HEK293 (cell line): ENCODE measurements around the gene FAM83D.

Source experiments
- FEZF1 ChIP-seq: fragments of 450-650 bp; formaldehyde crosslinking; IDR thresholded peaks from 2 replicates; pipeline ENCODE4 v1.5.1; 2016; ENCODE audit warnings: missing biosample characterization, missing genetic modification characterization
- KLF9 ChIP-seq: fragments of 450-650 bp; formaldehyde crosslinking; IDR thresholded peaks from 2 replicates; pipeline ENCODE4 v1.5.1; 2016; ENCODE audit warnings: missing biosample characterization, missing genetic modification characterization, low read depth
- OSR2 ChIP-seq: fragments of 450-650 bp; formaldehyde crosslinking; IDR thresholded peaks from 2 replicates; pipeline ENCODE4 v1.5.1; 2016; ENCODE audit warnings: missing biosample characterization, missing genetic modification characterization
- REPIN1 ChIP-seq: fragments of 450-650 bp; formaldehyde crosslinking; IDR thresholded peaks from 2 replicates; pipeline ENCODE4 v1.5.1; 2017; ENCODE audit warnings: missing biosample characterization, missing genetic modification characterization, low read depth
- ZBTB1 ChIP-seq: fragments of 450-650 bp; formaldehyde crosslinking; IDR thresholded peaks from 2 replicates; pipeline ENCODE4 v1.5.1; 2016; ENCODE audit warnings: missing biosample characterization, missing genetic modification characterization
- ZNF10 ChIP-seq: fragments of 450-650 bp; formaldehyde crosslinking; IDR thresholded peaks from 2 replicates; pipeline ENCODE4 v1.5.1; 2017; ENCODE audit warnings: missing biosample characterization, missing genetic modification characterization
- ZNF133 ChIP-seq: fragments of 450-650 bp; formaldehyde crosslinking; IDR thresholded peaks from 2 replicates; pipeline ENCODE4 v1.5.1; 2016; ENCODE audit warnings: missing biosample characterization, missing genetic modification characterization
- ZNF174 ChIP-seq: fragments of 450-650 bp; formaldehyde crosslinking; IDR thresholded peaks from 2 replicates; pipeline ENCODE4 v1.5.0; 2017; ENCODE audit warnings: missing biosample characterization, mild to moderate bottlenecking, missing genetic modification characterization
- ZNF221 ChIP-seq: fragments of 450-650 bp; formaldehyde crosslinking; IDR thresholded peaks from 2 replicates; pipeline ENCODE4 v1.5.1; 2017; ENCODE audit warnings: missing biosample characterization, missing genetic modification characterization, borderline replicate concordance
- ZNF335 ChIP-seq: fragments of 450-650 bp; formaldehyde crosslinking; conservative IDR thresholded peaks from 2 replicates; pipeline ENCODE4 v1.5.1; 2016; ENCODE audit warnings: missing biosample characterization, missing genetic modification characterization
- ZNF530 ChIP-seq: fragments of 450-650 bp; formaldehyde crosslinking; IDR thresholded peaks from 2 replicates; pipeline ENCODE4 v1.5.1; 2016; ENCODE audit warnings: low read depth, missing biosample characterization, missing genetic modification characterization
- ZNF624 ChIP-seq: fragments of 450-650 bp; formaldehyde crosslinking; IDR thresholded peaks from 2 replicates; pipeline ENCODE4 v1.5.1; 2017; ENCODE audit warnings: missing biosample characterization, missing genetic modification characterization
- ZNF707 ChIP-seq: fragments of 450-650 bp; formaldehyde crosslinking; IDR thresholded peaks from 2 replicates; pipeline ENCODE4 v1.5.1; 2016; ENCODE audit warnings: missing biosample characterization, missing genetic modification characterization
- ZNF776 ChIP-seq: fragments of 450-650 bp; formaldehyde crosslinking; IDR thresholded peaks from 2 replicates; pipeline ENCODE4 v1.5.0; 2017; ENCODE audit warnings: missing biosample characterization, missing genetic modification characterization, borderline replicate concordance
- ZNF830 ChIP-seq: fragments of 450-650 bp; IDR thresholded peaks from 2 replicates; pipeline ENCODE4 v1.5.0; 2018; ENCODE audit warnings: missing biosample characterization, missing genetic modification characterization, low read depth, mild to moderate bottlenecking, moderate library complexity
- ZNF843 ChIP-seq: fragments of 450-650 bp; formaldehyde crosslinking; IDR thresholded peaks from 2 replicates; pipeline ENCODE4 v1.5.1; 2016; ENCODE audit warnings: missing biosample characterization, missing genetic modification characterization
- ZXDB ChIP-seq: fragments of 450-650 bp; formaldehyde crosslinking; IDR thresholded peaks from 2 replicates; pipeline ENCODE4 v1.5.1; 2016; ENCODE audit warnings: missing biosample characterization, missing genetic modification characterization
- TF ChIP-seq, protein P1 (sequence below): fragments of 450-650 bp; formaldehyde crosslinking; IDR thresholded peaks from 2 replicates; pipeline ENCODE4; 2016; ENCODE audit warnings: missing biosample characterization, missing genetic modification characterization
- TF ChIP-seq, protein P2 (sequence below): fragments of 450-650 bp; formaldehyde crosslinking; IDR thresholded peaks from 2 replicates; pipeline ENCODE4 v1.5.1; 2016; ENCODE audit warnings: missing biosample characterization, missing genetic modification characterization
- TF ChIP-seq, protein P3 (sequence below): fragments of 450-650 bp; formaldehyde crosslinking; IDR thresholded peaks from 2 replicates; pipeline ENCODE4 v1.5.1; 2016; ENCODE audit warnings: missing biosample characterization, missing genetic modification characterization
- TF ChIP-seq, protein P4 (sequence below): fragments of 450-650 bp; formaldehyde crosslinking; conservative IDR thresholded peaks from 2 replicates; pipeline ENCODE4 v1.5.1; 2016; ENCODE audit warnings: low read depth, missing biosample characterization, missing genetic modification characterization
- TF ChIP-seq, protein P5 (sequence below): fragments of 450-650 bp; formaldehyde crosslinking; IDR thresholded peaks from 2 replicates; pipeline ENCODE4 v1.5.1; 2016; ENCODE audit warnings: missing biosample characterization, missing genetic modification characterization
- TF ChIP-seq, protein P6 (sequence below): fragments of 450-650 bp; formaldehyde crosslinking; IDR thresholded peaks from 2 replicates; pipeline ENCODE4 v1.5.1; 2016; ENCODE audit warnings: missing biosample characterization, missing genetic modification characterization, low read depth

Gene FAM83D

DNA sequence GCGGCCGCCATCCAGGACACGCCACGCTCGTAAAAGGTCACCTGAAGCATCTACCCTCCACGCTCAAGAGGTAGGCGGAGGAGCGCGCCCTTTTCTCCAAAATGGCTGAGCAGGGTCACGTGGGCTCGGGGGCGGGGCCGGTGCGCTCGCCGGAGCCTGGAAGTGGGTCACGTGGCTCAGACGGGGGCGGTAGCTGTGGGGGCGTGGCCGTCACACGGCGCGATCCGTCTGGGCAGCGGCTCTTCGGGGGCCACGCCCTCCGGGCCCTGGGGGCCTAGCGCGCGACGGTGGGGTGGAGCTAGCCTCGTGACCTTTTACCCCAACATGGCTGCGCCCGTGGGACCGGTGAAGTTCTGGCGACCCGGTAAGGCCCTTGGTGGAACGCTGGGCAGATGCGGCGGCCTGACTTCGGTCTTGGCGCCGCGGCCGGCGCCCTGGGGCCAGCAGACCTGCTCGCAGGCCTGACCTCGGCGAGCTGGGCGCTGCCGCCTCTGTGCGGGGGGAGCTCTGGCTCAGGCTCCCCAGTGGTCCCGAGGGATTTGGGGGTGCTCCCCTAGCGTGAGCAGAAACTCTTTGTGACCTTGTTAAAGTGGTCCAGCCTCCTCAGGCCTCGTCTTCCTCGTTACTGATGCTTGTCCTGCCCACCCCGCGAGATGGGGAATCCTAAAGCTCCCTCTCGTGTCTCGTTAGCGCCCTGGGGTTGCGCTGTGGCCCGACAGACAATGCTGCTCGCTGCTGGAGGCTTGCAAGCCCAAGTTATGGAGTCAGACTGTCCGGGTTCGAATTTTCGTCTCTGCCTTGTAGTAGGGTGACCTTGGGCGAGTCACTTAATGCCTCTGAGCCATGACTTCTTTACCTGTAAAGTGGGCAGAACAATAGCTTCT lies 36.1 kb downstream of the FAM83D start, which contains the start of gene DHX35 (continued):
- TF ChIP-seq KLF9 (tag by site-specific recombination) (peak; percentile 100), ZNF624 (no peak), ZNF133 (tag by site-specific recombination) (no peak), ZNF776 (no peak), ZNF10 (tag by site-specific recombination) (no peak), ZXDB (tag by site-specific recombination) (0 out of 2 replicates have a peak, but pooled peaks have one; percentile 58), ZNF221 (no peak), ZBTB1 (tag by site-specific recombination) (no peak), FEZF1 (tag by site-specific recombination) (peak; percentile 72), ZNF830 (tag by site-specific recombination) (no peak), OSR2 (peak; percentile 73), REPIN1 (tag by site-specific recombination) (no peak), ZNF707 (tag by site-specific recombination) (no peak), ZNF174 (tag by site-specific recombination) (no peak), ZNF335 (tag by site-specific recombination) (peak; percentile 80), ZNF843 (tag by site-specific recombination) (no peak), ZNF530 (no peak)
- TF ChIP-seq, protein P1, sequence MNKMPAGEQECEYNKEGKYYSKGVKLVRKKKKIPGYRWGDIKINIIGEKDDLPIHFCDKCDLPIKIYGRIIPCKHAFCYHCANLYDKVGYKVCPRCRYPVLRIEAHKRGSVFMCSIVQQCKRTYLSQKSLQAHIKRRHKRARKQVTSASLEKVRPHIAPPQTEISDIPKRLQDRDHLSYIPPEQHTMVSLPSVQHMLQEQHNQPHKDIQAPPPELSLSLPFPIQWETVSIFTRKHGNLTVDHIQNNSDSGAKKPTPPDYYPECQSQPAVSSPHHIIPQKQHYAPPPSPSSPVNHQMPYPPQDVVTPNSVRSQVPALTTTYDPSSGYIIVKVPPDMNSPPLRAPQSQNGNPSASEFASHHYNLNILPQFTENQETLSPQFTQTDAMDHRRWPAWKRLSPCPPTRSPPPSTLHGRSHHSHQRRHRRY (tag by site-specific recombination): no peak
- TF ChIP-seq, protein P2, sequence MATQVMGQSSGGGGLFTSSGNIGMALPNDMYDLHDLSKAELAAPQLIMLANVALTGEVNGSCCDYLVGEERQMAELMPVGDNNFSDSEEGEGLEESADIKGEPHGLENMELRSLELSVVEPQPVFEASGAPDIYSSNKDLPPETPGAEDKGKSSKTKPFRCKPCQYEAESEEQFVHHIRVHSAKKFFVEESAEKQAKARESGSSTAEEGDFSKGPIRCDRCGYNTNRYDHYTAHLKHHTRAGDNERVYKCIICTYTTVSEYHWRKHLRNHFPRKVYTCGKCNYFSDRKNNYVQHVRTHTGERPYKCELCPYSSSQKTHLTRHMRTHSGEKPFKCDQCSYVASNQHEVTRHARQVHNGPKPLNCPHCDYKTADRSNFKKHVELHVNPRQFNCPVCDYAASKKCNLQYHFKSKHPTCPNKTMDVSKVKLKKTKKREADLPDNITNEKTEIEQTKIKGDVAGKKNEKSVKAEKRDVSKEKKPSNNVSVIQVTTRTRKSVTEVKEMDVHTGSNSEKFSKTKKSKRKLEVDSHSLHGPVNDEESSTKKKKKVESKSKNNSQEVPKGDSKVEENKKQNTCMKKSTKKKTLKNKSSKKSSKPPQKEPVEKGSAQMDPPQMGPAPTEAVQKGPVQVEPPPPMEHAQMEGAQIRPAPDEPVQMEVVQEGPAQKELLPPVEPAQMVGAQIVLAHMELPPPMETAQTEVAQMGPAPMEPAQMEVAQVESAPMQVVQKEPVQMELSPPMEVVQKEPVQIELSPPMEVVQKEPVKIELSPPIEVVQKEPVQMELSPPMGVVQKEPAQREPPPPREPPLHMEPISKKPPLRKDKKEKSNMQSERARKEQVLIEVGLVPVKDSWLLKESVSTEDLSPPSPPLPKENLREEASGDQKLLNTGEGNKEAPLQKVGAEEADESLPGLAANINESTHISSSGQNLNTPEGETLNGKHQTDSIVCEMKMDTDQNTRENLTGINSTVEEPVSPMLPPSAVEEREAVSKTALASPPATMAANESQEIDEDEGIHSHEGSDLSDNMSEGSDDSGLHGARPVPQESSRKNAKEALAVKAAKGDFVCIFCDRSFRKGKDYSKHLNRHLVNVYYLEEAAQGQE (tag by site-specific recombination): no peak; the same call in 1 of the 2 replicates
- TF ChIP-seq, protein P3, sequence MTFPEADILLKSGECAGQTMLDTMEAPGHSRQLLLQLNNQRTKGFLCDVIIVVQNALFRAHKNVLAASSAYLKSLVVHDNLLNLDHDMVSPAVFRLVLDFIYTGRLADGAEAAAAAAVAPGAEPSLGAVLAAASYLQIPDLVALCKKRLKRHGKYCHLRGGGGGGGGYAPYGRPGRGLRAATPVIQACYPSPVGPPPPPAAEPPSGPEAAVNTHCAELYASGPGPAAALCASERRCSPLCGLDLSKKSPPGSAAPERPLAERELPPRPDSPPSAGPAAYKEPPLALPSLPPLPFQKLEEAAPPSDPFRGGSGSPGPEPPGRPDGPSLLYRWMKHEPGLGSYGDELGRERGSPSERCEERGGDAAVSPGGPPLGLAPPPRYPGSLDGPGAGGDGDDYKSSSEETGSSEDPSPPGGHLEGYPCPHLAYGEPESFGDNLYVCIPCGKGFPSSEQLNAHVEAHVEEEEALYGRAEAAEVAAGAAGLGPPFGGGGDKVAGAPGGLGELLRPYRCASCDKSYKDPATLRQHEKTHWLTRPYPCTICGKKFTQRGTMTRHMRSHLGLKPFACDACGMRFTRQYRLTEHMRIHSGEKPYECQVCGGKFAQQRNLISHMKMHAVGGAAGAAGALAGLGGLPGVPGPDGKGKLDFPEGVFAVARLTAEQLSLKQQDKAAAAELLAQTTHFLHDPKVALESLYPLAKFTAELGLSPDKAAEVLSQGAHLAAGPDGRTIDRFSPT (tag by site-specific recombination): no peak
- TF ChIP-seq, protein P4, sequence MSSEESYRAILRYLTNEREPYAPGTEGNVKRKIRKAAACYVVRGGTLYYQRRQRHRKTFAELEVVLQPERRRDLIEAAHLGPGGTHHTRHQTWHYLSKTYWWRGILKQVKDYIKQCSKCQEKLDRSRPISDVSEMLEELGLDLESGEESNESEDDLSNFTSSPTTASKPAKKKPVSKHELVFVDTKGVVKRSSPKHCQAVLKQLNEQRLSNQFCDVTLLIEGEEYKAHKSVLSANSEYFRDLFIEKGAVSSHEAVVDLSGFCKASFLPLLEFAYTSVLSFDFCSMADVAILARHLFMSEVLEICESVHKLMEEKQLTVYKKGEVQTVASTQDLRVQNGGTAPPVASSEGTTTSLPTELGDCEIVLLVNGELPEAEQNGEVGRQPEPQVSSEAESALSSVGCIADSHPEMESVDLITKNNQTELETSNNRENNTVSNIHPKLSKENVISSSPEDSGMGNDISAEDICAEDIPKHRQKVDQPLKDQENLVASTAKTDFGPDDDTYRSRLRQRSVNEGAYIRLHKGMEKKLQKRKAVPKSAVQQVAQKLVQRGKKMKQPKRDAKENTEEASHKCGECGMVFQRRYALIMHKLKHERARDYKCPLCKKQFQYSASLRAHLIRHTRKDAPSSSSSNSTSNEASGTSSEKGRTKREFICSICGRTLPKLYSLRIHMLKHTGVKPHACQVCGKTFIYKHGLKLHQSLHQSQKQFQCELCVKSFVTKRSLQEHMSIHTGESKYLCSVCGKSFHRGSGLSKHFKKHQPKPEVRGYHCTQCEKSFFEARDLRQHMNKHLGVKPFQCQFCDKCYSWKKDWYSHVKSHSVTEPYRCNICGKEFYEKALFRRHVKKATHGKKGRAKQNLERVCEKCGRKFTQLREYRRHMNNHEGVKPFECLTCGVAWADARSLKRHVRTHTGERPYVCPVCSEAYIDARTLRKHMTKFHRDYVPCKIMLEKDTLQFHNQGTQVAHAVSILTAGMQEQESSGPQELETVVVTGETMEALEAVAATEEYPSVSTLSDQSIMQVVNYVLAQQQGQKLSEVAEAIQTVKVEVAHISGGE: no peak
- TF ChIP-seq, protein P5, sequence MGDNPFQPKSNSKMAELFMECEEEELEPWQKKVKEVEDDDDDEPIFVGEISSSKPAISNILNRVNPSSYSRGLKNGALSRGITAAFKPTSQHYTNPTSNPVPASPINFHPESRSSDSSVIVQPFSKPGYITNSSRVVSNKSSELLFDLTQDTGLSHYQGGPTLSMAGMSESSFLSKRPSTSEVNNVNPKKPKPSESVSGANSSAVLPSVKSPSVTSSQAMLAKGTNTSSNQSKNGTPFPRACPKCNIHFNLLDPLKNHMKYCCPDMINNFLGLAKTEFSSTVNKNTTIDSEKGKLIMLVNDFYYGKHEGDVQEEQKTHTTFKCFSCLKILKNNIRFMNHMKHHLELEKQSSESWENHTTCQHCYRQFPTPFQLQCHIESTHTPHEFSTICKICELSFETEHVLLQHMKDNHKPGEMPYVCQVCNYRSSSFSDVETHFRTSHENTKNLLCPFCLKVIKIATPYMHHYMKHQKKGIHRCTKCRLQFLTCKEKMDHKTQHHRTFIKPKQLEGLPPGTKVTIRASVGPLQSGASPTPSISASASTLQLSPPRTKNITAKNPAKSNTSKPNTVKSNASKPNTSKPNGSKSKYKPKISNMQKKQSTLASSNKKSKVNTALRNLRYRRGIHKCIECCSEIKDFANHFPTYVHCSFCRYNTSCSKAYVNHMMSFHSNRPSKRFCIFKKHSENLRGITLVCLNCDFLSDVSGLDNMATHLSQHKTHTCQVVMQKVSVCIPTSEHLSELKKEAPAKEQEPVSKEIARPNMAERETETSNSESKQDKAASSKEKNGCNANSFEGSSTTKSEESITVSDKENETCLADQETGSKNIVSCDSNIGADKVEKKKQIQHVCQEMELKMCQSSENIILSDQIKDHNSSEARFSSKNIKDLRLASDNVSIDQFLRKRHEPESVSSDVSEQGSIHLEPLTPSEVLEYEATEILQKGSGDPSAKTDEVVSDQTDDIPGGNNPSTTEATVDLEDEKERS (tag by site-specific recombination): no peak
- TF ChIP-seq, protein P6, sequence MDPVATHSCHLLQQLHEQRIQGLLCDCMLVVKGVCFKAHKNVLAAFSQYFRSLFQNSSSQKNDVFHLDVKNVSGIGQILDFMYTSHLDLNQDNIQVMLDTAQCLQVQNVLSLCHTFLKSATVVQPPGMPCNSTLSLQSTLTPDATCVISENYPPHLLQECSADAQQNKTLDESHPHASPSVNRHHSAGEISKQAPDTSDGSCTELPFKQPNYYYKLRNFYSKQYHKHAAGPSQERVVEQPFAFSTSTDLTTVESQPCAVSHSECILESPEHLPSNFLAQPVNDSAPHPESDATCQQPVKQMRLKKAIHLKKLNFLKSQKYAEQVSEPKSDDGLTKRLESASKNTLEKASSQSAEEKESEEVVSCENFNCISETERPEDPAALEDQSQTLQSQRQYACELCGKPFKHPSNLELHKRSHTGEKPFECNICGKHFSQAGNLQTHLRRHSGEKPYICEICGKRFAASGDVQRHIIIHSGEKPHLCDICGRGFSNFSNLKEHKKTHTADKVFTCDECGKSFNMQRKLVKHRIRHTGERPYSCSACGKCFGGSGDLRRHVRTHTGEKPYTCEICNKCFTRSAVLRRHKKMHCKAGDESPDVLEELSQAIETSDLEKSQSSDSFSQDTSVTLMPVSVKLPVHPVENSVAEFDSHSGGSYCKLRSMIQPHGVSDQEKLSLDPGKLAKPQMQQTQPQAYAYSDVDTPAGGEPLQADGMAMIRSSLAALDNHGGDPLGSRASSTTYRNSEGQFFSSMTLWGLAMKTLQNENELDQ (tag by site-specific recombination): no peak
